ENCODE results near the gene TSHZ3.

The TSHZ3 gene

DNA sequence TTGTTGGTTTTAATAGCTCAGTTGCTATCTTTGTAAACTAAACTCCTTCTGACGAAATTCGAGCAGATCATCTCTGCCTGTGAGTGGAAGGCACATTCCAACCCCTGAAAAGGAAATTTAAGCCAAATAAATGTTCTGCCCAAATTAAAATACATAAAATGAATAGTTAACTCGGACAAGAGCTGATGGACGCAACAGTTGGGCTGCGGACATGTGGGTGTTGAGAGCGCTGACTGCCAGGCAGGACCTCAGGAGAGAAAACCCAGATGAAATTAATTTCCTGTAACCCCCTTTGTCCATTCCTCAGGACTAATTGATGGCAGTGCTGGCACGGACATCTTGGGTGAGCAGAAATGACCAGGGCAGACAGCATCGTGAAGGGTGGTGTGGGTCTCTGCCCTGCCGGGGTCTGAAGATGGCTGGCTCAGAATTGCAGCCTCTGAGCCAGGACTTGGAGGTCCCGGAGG is 86.5 kb downstream of the TSHZ3 start:
- no peak for DNase-seq

- DNase-seq, result peak; percentile 22
Observed at GRCh38 chr19:31261603-31262212, 87.5 kb downstream of the TSHZ3 start.

GRCh38 chr19:31261019-31261602 is 88.1 kb downstream of the TSHZ3 start:
- no peak for DNase-seq

- no peak for DNase-seq
Observed at GRCh38 chr19:31260171-31260933, 88.9 kb downstream of the TSHZ3 start.

- DNase-seq, result no peak
Observed at GRCh38 chr19:31258211-31259052, 90.8 kb downstream of the TSHZ3 start.

GRCh38 chr19:31257426-31258130 is 91.7 kb downstream of the TSHZ3 start:
- no peak for DNase-seq

DNA sequence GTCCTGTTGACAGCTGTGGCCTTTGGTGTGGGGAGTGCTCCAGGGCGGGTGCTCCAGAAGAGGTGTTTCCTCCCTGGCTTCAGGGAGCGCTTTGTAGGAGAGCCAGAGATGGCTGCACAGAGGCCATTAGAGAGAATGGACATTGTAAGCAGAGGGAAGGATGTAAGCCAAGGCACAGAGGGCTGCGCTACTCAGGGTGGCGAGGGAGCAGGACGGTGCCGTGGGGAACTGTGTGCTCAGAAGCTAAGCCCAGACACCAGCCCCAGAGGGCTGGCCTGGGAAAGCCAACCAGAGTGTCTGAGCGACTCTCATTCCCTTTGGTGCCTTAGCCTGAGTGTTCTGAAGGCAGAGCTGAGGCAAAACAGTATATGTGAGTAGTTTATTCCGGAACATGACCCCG is 92.2 kb downstream of the TSHZ3 start:
- no peak for DNase-seq

- DNase-seq, result no peak
Observed at GRCh38 chr19:31256593-31256960, 92.7 kb downstream of the TSHZ3 start.

DNA sequence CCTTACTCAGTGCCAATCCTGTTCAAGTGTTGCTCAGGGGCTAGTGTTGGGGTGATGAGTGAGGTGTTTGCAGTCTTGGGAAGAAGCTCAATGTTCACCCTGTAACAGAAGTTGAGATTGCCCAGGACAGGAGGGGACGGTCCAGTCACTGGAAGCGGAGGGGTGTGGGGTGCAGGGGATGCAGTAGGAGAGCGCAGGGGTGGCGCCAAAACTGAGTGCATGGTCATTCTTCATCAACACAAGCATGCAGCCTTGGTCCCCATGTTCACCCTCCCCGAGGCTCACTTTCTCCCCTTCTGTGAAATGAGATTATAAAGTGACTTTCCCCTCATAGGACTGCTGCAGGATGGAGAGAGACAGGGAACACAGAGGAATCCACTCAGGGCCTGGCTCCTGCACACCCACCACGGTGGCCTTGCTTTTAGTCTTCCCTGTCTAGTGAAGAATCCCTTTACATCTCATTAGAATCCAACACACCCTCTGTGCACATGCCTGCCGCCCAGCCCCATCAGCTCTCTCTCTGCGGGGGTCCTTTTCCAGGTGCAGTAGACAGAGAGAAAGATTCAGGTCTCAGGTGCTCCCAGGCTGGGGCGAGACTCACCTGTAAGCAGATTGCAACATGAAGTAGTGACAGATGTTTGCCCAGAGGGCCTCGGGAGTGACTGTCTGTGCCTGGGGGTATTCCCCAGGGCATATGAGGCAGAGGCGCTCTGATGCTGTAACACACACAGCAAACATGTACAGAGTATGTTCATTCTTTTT is 93.2 kb downstream of the TSHZ3 start:
- DNase-seq, result no peak

DNA sequence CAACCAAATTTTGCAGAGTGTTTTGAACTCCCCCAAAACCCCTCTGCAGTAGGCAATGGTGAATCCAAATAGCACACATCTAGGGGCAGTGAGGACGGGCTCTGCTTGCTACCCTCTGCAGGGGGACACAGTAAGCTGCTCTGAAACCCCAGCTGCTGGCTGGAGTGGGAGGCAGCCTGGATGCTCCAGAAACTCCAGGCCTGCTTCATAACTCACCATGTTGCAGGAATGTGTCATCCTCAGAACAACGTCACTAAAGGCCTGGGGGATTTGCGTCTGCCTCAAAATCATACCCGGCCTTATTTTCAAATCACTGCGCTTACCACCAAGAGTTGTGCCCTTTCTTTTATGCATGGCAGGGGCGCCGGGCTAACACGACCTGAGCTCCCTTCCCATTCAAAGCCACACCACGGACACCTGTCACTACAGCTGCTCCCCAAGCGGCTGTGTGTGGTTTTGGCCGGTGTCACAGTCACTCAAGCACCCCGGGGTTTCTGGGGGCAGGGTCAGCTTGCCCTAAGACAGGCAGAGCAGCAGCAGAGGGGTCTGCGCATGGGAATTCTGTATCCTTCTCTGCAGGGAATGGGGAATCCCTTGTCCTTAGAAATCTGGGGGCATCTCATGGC is 93.9 kb downstream of the TSHZ3 start:
- no peak for DNase-seq

- DNase-seq, result no peak
Observed at GRCh38 chr19:31254611-31255010, 94.6 kb downstream of the TSHZ3 start.

GRCh38 chr19:31254180-31254551 is 95.1 kb downstream of the TSHZ3 start:
- DNase-seq, result no peak

DNA sequence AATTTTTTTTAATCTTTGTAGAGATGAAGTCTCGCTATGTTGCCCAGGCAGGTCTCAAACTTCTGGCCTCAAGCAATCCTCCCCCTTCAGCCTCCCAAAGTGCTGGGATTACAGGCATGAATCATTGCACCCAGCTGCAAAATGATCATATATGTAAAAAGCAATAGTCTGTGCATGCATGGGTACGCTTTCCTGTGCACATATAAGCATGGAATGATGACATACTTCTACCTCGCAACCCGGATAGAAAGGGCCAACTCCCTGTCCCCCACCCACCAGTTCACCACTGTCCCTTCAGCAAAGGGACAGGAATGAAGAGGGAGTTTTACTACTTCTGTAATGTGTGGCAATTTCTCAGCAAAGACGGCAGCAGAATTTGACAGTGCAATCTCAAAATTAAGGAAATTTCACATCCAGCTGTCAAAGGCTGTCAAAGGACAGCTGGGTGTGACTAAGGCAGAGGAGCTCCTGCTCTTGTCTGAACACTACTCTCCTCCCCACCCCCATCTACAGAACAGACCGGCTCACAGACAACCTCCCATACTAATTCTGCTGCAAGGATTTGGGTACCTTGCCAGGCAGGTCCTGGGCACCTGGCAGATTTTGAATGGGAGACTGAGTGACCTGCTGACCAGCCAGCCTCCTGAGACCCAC is 95.6 kb downstream of the TSHZ3 start:
- DNase-seq, result no peak

GRCh38 chr19:31252441-31252840 is 96.8 kb downstream of the TSHZ3 start:
- DNase-seq, result no peak

GRCh38 chr19:31249217-31249616 is 100.0 kb downstream of the TSHZ3 start:
- DNase-seq, result no peak

- DNase-seq, result no peak
Observed at GRCh38 chr19:31235806-31236205, 113.4 kb downstream of the TSHZ3 start.

DNA sequence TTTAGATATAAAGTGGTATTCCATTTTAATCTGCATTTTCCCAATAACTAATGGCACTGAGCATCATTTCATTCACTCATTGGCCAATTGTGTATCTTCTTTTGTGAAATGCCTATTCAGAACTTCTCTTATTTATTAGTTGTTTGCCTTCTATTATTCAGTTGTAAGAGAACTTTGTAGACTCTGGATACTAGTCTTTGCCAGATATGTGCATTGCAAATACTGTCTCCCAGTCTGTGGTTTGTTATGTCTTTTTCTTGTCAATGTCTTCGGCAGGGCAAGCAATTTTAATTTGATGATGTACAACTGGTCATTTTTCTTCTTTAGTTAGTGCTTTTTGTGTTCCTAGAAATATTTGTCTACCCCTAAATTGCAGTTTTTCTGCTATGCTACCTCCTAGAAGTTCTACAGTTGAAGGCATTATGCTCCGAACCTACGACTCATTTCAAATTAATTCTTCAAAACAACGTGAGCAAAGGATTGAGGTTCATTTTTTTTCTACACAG is 115.9 kb downstream of the TSHZ3 start:
- no peak for DNase-seq

DNA sequence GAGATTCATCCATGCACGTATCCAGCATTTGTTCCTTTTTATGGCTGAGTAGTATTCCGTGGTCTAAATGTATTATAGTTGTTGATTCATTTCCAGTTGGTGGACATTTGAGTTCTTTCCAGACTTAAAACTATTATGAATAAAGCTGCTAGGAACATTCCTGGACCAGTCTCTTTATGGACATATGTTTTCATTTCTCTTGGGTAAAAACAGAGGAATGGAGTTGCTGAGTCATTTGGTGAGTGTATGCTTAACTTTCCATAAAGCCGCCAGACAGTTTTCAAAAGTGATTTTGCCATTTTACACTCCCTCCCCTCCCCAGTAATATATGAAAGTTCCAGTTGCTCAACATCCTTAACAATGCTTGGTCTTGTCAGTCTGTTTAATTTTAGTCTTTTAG is 116.4 kb downstream of the TSHZ3 start:
- no peak for DNase-seq

DNA sequence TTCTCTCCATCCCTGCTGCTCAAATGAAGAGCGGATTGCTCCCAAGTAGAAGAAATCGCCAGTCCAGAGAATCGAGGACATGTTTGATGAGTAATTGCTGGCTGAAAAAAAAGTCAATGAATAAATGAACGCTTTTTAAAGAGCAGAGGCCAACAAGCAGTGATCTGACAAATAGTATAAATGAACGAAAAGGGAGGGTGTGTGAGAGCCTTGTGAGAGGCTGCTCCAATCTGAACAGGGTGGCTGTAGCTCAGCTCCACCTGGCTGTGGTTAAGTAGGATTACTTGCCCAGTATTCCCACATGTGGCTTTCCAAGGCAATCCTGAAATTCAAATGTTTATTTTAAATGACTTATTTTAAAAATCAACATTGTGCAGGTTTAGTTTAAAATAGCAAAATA is 117.1 kb downstream of the TSHZ3 start:
- DNase-seq, result no peak

- no peak for DNase-seq
Observed at GRCh38 chr19:31231237-31231636, 118.0 kb downstream of the TSHZ3 start.
